Caki2 (cell line): Measurements from ENCODE around the gene KLK7. TPM values are rescaled to one million over a fixed set of nuclear protein-coding genes. Genes with fewer than 3 reads are reported as not detected.
"Not testable (repeated sequence)": the region's sequence is repeated elsewhere in the genome, so short reads cannot be mapped to it uniquely, and the experiment has no call there.

ENCODE experiments used
- DNase-seq: peaks from one replicate; pipeline ENCODE4 v3.0.0-alpha.2; 2015; ENCODE audit warnings: low read depth
- in situ Hi-C: cut with HindIII; loops from 2 replicates; pipeline ENCODE4 v1.10.0; 2016; ENCODE audit warnings: low sequenced_read_pairs, low pct_unique_long_range_greater_than_20kb, mixed read lengths
- total RNA-seq: library from RNA; depleted of rRNA; stranded (reverse); fragments of >200 nt; shearing (Covaris generic); gene quantifications from 2 replicates; pipeline ENCODE4 v1.2.3, GENCODE V29; 2014; ENCODE audit warnings: low replicate concordance

The KLK7 gene
- total RNA-seq, 1 experiment from 2014 or later: not detected

DNA sequence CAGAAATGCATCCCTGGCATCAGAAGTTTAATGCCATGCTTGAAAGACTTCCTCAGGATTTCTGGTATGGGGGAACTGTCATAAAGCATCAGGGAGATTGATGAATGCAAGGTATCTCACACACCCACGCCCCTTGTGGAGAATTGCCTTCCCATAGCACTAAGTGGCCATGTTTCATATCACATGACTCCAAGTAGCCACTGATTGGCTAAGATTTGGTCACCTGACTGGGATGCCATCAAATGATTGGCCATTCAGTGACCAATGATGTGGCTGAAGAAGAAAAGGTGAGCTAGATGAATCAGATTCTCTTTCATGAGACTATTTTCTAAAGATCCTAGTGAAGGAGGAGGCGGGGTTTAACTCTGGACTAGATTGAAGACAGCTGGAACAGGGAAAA lies 10.4 kb upstream of the KLK7 start:
- in situ Hi-C loops: no loop called here
- DNase-seq: peak; percentile 71

DNA sequence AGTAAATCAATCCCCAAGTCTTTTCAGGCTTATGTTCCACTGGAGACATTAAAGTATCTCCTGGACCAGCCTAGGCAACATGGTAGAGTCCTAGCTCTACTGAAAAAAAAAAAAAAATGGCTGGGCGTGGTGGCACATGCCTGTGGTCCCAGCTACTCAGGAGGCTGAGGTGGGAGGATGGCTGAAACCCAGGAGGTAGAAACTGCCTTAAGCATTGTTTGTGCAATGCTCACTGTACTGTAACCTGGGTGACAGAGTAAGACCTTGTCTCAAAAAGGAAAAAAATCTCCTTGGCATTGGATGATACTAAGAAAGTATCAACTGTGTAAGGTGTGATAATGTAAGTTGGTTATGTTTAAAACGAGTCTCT lies 8.9 kb upstream of the KLK7 start:
- in situ Hi-C loops: no loop called here
- DNase-seq: peak; percentile 54

DNA sequence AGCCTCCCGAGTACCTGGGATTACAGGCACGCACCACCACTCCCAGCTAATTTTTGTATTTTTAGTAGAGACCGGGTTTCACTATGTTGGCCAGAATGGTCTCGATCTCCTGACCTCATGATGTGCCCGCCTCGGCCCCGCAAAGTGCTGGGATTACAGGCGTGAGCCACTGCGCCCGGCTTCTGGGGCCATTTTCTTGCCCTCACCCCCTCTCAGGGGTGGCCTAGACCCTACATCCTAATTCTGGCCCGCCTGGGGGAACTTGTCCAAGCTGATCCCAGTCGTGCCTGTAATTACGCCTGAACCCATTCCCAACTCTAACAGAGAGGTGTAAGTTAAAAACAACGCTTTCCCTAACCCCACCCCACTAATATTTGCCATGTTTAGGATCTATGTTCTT lies 699 bp upstream of the KLK7 start:
- in situ Hi-C loops, DNase-seq: not testable (repeated sequence)

DNA sequence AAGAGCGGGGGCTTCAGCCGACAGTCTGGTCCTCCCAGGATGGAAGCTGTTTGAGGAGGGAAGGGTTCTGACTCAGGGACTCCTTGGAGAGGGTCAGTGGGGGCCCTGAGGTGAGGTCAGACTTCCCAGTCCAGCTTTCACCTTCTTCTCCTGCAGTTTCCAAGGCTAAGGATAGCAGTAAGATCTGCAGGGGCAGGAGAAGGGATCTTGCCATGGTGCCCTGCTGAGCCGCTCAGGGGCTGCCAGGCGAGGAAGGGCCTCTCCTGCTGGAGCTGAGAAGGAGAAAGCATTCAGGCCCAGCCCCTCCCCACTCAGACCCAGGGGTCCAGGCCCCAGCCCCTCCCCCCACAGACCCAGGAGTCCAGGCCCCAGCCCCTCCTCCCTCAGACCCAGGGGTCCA lies 1.5 kb downstream of the KLK7 start:
- DNase-seq: no peak
- in situ Hi-C loops: no loop called here

DNA sequence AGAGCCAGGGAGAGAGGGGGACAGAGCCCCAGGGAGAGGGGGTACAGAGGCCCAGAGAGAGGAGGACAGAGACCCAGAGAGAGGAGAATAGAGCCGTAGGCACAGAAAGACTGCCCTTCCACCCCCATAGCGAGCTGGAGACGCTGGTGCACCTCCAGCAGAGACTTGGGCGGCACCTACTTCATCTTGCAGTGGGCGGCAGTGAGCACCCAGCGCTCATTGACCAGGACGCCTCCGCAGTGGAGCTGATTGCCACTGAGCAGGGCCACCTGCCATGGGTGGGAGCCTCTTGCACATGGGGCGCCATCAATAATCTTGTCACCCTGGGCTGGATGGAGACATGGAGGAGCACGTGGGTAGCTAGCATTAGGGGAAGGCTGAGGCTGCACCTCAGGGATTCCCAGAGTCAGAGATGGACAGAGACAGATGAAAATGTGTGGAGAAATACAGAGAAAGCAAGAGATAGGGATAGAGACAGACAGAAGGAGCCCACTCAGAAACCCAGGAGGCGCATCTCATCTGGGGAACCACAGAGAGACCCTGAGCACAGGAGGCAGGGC lies 2.0 kb downstream of the KLK7 start:
- in situ Hi-C loops: no loop called here
- DNase-seq: no peak

GRCh38 chr19:50980208-50980607 lies 3.5 kb downstream of the KLK7 start:
- in situ Hi-C loops: no loop called here
- no peak for DNase-seq

GRCh38 chr19:50979758-50980157 lies 4.0 kb downstream of the KLK7 start:
- no peak for DNase-seq
- in situ Hi-C loops: no loop called here

- in situ Hi-C loops: no loop called here
- no peak for DNase-seq
These were observed 4.8 kb downstream of the KLK7 start for GRCh38 chr19:50978772-50979390.

DNA sequence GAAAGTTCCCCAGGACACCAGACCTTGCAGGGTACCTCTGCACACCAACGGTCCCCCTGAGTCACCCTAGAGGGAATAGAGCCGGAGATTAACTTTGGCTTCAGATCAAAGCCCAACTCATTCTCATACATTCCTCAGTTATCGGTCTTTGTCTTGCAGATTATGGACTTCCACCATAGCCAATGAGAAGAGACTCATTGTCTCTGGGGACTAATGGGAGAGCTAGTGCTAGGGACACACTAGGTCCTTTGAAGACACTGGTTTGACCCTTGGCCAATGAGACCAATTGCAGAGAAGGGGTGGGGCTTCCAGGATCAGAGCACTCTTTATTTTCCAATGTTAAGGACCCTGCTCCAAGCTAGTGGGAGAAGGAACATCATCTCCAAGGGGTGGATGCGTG lies 6.1 kb downstream of the KLK7 start:
- in situ Hi-C loops: no loop called here
- no peak for DNase-seq

GRCh38 chr19:50975766-50976165 lies 8.0 kb downstream of the KLK7 start:
- in situ Hi-C loops: no loop called here
- DNase-seq: peak; percentile 18

DNA sequence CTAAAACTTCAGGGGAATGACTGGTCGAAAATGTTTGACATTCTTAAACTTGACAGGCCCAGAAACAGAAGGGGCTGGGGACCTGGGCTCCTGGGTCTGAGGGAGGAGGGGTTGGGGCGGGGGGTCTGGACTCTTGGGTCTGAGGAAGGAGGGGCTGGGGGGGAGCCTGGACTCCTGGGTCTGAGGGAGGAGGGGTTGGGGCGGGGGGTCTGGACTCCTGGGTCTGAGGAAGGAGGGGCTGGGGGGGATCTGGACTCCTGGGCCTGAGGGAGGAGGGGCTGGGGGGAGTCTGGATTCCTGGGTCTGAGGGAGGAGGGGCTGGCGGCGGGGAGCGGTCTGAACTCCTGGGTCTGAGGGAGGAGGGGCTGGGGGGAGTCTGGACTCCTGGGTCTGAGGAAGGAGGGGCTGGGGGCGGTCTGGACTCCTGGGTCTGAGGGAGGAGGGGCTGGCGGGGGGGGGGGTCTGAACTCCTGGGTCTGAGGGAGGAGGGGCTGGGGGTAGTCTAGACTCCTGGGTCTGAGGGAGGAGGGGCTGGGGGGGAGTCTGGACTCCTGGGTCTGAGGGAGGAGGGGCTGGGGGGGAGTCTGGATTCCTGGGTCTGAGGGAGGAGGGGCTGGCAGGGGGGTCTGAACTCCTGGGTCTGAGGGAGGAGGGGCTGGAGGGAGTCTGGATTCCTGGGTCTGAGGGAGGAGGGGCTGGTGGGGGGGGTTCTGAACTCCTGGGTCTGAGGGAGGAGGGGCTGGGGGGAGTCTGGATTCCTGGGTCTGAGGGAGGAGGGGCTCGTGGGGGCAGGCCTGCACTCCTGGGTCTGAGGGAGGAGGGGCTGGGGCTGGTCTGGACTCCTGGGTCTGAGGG lies 8.8 kb downstream of the KLK7 start:
- no peak for DNase-seq
- in situ Hi-C loops: no loop called here

- DNase-seq: no peak
- in situ Hi-C loops: no loop called here
These were observed 10.8 kb downstream of the KLK7 start for GRCh38 chr19:50972795-50973376.

DNA sequence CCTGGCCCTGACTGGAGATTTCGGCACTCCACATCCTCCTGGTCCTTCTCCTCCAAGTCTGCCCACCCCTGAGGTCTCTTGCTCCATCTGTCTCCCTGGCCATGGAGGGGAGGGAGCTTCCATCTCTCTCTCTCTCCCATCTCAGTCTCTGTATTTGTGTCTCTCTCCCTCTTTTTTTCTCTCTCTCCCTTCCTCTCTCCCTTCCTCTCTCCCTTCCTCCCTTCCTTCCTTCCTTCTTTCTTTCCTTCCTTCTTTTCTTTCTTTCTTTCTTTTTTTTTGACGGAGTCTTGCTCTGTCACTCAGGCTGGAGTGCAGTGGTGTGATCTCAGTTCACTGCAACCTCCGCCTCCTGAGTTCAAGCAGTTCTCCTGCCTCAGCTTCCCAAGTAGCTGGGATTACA lies 13.9 kb downstream of the KLK7 start:
- DNase-seq, in situ Hi-C loops: not testable (repeated sequence)

GRCh38 chr19:50969413-50969760 lies 14.3 kb downstream of the KLK7 start, which contains the start of gene KLK6:
TSS of gene KLK6 (minus strand) at chr19:50969591. CDS start at chr19:50968104, 1,487 bp downstream.
- no peak for DNase-seq
- in situ Hi-C loops: no loop called here

GRCh38 chr19:50968716-50969412 lies 14.9 kb downstream of the KLK7 start:
- in situ Hi-C loops: no loop called here
- DNase-seq: no peak

DNA sequence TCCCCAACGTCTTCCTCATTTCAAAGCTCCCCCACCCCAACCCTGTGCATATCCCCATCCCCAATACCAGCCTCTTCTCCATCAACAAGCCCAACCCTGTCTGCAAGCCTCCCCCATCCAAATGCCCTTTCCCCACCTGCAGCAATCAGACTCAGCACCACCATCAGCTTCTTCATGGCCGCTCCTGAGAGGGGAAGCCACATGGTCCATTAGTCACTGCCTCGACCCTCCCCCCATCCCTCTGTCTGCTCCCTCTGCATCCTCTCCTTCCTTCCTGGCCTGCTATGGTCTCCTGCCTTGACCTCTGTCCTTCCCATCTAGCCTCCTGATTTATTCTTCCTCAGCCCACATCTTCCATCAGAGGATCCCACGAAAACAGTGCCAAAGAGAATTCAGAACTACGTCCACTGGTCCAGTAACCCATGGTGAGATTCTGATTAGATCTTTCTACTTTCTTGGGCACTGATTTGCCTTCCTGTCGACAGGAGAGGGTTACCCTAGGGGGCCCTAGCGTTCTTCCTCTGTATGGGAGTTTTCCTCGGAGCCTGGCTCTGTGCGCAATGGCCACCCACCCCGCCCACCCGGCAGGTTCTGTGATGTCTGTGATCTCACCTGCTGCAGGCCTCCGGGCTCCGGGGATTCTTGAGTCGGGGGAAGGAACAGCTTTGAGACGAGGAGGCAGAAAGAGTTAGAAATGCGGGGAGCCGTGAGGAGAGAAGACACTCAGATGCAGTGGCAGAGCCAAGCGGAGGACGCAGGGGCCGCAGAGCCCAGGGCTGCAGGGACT lies 15.6 kb downstream of the KLK7 start:
- DNase-seq: no peak
- in situ Hi-C loops: no loop called here

DNA sequence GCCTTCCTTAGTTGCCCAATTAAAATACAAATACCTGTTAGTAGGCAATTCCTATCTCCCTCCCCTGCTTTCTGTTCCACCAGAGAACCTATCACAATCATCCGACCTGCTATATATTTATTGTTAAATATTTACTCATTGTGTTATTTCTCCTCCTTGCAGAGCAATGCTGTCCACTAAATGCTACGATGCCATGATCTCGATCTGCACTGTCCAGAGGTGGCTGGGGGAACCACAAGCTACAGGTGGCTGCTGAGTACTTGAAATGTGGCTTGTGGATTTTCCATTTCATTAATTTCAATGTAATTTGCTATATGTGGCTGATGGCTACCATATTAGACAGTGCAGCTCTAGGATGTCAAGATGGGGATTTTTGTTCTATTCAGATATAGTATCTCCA lies 19.5 kb downstream of the KLK7 start:
- in situ Hi-C loops: no loop called here
- no peak for DNase-seq

- in situ Hi-C loops: no loop called here
- DNase-seq: no peak
These were observed 20.3 kb downstream of the KLK7 start for GRCh38 chr19:50963381-50963780.
